HG03045 (cell line): ENCODE data around the gene CTF1.
"Not testable (repeated sequence)": the region's sequence is repeated elsewhere in the genome, so short reads cannot be mapped to it uniquely, and the experiment has no call there.

ENCODE experiments used
- ATAC-seq: cut with Tn5 transposase; IDR thresholded peaks from one replicate; pipeline ENCODE4 v1.9.1; 2021; ENCODE audit warnings: mild to moderate bottlenecking, moderate library complexity; ENCODE audit not compliant: unreplicated experiment

CTF1 gene

DNA sequence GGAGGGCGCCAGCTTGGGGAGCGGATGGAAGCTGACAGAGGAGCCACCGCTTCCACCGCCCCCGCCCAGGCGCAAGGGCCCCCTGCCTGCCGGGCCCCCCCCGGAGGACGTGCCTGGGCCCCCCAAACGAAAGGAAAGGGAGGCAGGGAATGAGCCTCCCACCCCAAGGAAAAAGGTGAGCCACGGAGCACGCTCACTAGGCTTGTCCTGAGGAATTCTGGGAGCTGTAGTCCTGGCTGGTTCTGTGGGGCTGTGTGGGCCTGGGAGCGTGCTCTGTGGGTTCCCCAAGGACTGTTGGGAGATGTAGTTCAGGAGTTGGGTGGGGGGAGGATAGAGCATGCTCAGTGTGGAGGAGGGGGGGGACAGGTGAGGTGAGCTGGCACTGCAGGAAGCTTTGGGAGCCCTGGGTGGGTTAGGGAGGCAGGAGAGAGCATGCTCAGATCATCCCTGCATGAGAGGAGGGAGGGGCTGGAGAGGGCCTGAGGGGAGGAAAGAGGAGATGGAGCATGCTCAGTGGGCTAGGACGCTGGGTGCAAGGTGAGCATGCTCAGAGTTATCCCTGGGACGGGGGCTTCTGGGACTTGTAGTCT lies 31.5 kb downstream of the CTF1 start:
- ATAC-seq: no peak

DNA sequence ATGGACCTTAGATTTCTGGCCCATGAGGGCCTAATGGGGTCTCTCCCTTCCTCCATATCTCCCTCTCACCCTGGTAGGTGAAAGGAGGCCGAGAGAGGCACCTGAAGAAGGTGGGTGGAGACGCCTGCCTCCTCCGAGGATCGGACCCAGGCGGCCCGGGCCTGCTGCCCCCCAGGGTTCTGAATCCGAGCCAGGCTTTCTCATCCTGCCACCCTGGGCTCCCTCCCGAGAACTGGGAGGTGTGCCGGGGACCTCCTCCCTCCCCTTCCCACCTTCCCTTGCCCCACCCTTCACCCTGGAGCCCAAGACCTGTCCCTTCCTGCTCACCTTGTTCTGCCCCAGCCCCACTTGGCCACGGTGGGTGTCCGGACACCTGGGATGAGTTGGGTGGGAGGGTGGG lies 32.0 kb downstream of the CTF1 start:
- ATAC-seq: no peak

DNA sequence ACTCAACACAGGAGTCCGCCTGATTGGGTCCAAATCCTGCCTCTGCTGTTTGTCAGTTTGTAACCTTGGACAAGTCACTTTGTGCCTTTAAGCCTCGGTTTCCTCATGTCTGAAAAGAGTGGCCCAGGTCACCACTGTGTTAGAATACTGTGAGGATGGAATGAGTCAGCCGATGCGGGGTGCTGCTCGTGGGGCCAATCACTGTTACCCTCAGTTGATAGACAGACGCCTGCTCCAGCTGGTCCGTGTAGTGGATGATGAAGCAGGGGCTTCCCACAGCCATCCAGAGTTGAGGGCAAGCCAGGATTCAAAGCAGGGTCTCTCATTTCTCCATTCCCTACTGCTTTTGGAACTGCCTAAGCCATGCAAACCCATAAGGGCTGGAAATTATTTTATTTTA lies 32.8 kb downstream of the CTF1 start:
- ATAC-seq: no peak

DNA sequence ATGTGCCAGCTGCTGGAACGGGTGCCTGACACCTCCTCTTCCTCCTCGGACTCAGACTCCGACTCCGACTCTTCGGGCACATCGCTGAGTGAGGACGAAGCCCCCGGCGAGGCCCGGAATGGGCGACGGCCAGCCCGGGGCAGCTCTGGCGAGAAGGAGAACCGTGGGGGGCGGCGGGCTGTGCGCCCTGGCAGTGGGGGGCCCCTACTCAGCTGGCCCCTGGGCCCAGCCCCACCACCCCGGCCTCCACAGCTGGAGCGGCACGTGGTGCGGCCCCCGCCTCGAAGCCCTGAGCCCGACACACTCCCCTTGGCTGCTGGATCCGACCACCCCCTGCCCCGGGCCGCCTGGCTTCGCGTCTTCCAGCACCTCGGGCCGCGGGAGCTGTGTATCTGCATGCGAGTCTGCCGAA lies 33.8 kb downstream of the CTF1 start:
- no peak for ATAC-seq

DNA sequence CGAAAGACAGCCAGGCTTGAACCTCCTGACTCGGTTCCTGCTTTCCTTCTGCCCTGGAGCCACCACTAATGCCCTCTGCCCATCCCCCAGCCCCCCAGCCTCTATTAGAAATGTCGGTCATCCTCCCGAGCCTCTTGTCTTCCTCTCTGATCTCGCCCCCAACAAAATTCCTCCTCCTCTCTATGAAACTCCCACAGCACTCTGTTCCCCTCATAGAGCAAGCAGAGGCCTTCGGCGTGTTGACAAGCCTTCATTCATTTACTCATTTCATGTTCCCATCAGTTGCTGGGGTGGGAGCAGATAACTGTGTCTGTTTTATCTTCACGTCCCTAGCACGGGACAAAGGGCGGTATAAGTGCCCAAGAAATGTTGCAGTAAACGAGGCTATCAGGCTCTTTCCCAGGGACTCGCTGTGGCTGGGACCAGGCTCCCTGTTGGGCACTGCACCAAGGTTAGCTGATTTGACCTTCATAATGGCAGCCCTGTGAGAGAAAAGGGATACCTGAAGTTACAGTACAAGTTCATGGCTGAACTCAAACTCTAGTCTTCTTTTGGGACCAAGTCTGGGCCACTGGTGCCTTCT lies 34.7 kb downstream of the CTF1 start:
- ATAC-seq: no peak

DNA sequence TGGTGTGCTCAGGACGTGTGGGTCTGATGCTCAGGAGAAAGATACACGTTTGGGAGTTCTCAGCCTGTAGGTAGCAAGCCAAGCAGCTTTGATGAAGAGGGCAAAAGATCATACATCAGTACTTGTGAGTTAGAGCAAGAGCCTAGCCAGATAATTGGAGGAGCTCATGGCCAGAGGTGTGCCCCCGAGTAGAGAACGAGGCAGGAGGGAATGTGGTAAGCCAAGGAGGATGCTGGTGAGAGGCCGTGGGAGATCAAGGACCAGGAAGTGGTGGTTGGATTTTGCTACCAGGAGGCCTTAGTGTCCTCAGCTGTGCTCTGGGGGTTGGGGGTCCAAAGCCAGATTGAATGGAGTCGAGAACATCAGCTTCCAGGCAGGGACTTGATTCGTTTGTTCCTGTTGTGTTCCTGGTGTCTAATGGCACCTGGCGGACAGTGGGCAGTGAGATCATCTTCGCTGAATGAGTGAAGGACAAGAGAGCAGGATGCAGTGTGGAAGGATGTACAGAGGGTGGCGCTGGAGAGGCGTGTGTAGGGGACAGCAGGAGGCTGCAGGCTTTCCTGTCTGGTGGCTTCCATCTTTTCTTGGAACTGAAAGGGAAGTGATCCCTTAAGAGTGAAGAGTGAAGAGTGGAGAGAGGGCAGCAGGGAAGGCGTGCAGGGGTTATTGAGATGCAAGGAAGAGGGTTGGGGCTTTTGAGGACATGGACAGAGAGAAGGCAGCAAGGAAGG lies 38.6 kb downstream of the CTF1 start:
- ATAC-seq: no peak

DNA sequence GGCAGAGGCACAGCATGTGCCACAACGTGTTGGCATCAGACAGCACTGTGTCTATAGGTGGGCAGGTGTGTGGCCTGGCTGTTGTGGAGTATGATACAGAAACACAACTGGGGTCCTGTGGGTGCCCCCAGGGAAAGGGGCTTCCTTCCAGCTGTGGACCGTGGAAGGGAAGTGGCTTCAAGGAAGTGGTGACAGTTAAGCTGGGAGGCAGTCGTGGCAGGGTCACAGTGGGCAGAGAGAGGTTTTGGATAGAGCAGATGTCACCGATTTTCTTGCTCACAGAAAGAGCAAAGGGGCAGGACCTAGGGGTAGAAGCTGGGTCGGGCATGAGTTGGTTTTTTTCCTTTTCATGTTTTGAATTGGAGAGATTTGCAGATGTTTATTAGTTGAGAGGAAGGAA lies 41.3 kb downstream of the CTF1 start:
- ATAC-seq: no peak

DNA sequence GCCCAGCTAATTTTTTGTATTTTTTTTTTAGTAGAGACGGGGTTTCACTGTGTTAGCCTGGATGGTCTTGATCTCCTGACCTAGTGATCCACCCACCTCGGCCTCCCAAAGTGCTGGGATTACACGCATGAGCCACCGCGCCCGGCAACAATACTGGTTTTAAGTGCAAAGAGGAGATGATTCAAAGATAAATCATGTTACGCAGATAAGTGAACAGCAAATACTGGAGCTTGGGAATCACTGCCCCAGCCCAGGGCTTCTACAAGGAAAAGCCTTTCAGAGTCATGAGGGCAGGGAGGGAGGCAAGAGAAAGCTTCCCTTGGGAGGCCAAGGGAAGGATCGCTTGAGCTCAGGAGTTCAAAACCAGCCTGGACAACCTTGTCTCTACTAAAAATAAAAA lies 43.2 kb downstream of the CTF1 start:
- ATAC-seq: not testable (repeated sequence)

DNA sequence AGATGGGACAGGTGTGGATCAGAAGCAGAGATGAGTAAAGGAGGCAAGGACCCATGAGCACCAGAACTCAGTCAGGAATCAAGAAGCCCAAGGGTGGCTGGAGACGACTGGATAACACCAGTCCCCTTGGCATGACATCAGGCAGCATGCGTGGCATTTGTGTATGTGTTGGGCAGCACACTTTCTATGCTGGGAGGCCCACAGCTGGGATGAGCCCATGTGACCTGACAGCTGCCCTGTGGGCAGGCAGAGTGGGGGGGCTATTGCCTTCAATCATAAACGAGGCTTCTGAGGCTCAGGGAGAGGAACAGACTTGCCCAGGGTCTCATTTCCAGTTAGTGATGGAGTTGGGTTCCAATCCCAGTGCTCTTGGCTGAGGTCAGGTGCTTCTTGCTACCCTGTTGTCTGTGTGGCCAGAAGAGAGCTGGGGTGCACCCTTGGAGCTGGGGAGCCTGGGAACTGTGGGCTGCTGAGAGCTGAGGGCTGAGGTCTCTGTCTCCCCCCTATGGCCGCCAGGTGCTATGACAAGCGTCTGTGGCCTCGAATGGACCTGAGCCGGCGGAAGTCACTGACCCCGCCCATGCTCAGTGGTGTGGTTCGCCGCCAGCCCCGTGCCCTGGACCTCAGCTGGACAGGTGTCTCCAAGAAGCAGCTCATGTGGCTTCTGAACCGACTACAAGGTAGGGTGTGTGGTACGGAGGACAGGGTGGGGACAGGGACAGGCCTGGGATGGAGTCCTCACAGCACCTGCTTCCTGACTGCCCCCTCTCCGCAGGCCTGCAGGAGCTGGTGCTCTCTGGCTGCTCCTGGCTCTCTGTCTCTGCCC lies 45.4 kb downstream of the CTF1 start:
- peak; percentile 75 for ATAC-seq

DNA sequence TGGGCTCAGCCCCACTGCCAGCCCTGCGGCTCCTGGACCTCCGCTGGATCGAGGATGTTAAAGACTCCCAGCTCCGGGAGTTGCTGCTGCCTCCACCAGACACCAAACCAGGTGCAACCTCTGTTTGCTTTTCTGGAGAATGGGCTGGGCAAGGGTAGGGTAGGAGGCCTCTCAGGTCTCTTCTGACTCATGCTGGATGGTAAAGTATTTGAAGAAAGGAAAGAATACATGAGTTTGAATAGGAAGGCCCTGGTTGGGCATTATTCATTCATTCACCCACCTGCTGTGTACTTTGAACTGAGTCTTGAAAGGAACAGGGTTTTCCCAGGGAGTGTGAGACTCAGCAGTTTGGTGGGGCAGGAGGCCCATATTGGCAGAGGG lies 46.0 kb downstream of the CTF1 start:
- ATAC-seq: no peak

DNA sequence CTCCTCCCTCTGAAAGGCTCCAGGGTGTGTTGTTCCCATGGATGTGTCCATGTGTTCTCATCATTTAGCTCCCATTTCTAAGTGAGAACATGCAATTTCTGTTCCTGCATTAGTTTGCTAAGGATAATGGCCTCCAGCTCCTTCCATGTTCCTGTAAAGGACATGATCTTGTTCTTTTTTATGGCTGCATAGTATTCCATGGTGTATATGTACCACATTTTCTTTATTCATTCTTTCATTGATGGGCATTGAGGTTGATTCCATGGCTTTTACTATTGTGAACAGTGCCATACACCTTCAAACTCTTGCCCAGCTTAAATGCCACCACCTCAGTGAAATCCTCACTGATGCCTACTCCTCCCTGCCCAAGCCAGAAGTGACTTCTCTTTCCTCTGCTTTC lies 47.9 kb downstream of the CTF1 start:
- no peak for ATAC-seq

DNA sequence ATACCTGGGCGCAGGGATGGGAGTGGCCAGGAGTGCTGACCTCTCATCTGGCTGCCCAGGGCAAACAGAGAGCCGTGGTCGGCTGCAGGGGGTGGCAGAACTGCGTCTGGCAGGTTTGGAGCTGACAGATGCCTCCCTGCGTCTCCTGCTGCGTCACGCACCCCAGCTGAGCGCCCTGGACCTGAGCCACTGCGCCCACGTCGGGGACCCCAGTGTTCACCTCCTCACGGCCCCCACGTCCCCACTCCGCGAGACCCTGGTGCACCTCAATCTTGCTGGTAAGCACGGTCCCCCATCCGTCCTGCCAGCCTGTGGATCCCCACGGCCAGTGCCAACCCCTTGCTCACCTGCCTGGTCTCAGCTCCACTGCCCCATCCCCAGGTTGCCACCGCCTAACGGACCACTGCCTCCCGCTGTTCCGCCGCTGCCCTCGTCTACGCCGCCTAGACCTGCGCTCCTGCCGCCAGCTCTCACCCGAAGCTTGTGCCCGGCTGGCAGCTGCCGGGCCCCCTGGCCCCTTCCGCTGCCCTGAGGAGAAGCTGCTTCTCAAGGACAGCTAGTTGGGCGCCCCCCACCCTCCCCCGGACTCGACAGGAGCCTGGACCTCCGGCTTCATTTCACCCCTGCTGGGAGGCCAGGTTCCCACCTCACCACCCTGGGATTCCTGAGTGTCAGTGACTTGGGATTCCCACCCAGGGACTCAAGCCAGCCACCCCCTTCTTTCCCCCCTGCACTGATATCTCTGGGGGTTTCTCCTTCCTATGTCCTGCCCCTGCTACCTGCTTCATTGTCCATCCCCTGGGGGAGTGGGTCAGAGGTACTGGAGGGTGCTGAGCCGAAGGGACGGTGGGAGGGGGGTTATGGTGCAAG lies 50.5 kb downstream of the CTF1 start:
- no peak for ATAC-seq

DNA sequence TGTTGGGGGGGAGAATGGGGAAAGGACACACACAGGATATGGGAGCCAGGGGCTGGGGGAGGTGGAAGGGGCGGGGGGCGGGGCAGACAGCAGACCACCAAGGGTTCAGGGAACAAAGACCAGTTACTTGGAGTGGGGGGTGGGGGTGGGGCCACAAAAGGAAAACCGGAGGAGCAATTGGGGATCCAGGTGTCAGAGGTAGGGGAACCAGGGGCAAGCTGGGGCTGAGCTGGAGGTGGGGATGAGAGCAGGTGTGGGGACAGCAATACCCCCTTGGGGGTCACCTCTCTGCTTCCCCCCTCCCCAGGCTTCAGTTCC lies 51.1 kb downstream of the CTF1 start:
- ATAC-seq: no peak

DNA sequence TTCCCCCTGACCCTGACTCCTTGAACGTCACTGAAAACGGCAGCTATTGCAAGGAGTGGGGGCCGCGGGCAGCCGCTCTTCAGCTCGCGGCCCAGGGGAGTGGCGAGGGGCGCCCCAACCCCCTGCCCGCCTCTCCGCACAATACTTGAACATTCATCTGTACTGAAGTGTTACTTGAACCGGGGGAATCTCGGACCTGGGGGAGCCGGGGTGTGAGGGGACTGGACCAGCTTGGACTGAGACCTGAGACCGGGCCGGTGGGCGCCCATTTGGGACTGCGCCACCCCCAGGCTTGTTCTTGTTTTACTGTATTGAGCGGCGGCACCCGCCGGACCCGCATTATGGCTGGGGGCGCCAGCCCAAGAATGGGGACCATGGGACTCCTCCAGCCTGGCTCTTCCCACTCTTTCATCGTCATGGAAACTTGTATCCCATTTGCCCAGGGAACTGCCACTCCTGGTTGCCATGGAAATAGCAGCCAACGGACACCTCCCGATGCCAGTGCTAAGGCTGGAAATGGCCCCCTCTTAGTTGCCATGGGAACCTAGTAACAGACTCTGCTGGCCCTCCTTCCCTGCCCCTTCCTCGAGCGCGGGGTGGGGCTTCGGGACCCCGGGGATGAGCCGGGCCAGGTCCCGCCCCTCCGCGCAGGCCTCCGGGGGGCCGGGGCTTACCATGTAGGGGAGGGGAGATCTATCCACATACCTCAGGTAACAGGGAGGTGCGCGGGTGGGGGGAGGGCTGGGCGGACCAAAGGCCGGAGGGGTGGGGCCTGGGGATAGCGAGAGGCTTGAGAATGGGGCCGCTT lies 51.6 kb downstream of the CTF1 start:
- ATAC-seq: peak; percentile 12

DNA sequence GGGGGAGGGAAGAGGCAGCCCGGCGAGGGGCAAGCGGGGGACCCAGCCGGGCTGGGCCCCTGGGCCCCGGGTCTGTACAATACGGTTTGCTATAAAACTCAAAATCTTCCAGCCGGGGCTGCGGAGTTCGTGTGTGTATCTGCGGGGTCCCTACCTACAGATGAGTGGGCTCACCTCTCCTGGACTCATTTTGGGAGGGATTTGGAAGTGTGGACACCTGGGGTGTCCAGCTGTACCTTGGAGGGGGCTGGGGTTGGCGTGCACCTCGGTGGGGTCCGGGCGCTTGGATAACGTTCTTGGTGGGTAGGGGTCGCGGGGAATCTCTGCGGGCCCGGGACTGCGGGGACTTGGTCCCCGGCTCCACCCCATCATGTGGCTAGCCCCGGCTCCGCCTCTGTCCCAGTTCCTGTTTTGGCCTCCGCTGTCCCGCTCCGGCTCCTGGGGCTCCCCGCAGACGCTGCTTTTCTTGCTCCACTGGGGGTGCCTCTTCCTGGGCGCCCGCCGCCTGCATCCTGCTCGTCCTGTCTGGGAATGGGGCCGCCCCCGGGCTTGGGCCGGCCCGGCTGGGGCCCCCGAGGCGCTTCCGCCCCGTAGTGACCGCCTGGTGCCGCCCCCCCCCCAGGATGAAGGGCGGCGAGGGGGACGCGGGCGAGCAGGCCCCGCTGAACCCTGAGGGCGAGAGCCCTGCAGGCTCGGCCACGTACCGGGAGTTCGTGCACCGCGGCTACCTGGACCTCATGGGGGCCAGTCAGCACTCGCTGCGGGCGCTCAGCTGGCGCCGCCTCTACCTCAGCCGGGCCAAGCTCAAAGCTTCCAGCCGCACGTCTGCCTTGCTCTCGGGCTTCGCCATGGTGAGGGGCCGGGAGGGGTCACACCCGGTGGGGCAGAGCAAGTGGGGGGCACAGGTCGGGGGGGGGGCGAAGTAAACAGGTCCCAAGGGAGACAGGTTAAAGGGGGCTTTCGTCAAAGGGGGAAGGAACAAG lies 52.5 kb downstream of the CTF1 start, which contains the start of gene ORAI3:
TSS of gene ORAI3 (plus strand) at position 402 of the 983 bp plus-strand sequence. CDS start at position 624, 222 bp downstream.
- ATAC-seq: peak; percentile 60

DNA sequence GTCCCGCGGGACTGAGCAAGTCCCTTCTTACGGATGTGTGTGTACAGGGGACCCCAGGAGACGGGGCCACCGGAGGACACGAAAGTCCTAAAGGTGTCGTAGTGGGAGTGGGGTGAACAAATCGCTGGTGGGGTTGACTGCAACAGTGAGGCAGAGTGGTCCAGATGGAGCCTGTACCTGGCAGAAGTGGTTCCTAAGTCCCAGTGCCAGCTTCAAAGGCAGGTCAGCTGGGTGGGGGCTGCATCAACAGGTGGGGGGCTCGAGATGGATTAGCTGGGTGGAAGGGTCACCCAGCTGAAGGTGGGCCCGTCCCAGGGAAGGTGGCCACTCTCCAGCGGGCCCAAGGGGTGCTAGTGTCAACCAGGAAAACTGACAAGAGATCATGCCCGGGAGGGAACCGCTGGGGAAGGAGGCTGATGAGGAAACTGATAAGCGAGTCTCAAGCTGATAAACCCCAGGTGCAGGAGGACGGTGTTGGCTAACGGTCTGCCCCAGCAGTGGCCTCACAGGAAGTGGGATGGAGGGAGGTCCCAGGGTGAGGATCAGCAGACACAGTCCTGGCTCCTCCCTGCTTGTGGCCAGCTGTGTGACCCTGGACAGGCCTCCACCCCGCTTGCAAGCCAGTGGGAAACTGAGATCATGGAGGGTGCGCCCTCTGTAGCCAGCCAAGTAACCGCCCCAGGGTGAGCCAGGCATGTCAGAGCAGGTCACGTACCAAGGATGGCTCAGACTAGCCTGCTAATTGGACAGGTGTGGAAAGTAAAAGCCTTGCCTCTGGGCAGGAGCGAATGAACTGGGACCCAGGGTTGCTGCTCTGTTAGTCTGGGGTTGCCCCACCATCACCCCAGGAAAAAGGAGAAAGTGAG lies 53.5 kb downstream of the CTF1 start:
- no peak for ATAC-seq

DNA sequence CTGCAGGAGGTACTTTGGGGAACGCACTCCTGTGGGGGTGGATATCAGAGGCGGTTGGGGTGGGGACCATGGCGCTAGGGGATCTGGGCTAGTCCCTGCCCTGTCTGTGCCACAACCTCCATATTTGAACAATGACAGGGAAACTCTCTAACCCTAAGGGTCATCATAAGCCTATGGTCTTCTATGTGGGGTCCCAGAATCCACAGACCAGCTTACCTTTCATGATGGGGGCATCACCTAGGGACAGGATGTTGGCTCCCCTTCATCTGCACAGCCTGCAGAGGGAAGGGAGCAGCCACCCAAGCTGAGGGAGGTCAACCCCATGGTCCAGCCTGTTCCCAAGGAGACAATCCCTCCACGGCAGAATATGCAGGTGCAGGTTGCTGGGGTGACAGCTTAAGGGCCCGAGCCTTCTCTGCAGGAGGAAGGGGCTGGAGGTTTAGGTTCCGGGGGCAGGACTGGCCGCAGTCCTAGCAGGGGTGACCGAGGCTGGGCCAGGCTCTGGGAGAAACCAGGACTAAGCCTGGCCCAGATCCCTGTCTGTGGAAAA lies 54.2 kb downstream of the CTF1 start:
- ATAC-seq: no peak

DNA sequence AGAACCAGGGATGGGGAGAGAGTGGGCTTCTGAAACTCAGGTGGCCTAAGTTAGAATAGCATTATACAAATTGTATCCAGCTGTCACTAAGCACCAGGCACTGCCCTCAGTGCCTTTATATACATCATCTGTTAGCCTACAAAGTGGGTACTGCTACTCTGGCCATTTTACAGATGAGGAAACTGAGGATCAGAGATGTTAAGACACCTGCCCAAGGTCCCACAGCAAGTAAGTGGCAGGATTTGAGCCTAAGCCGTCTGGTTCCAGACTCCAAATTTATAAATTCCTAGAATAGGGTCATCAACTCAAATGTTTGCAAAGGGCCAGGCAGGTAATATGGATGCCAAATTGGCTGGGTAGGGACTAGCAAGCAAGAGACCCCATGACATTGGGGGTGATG lies 54.8 kb downstream of the CTF1 start:
- ATAC-seq: no peak
